BJ (cell line): ENCODE measurements around the gene HBD. TPM values are rescaled to one million over a fixed set of nuclear protein-coding genes. Genes with fewer than 3 reads are reported as not detected.
"Not testable (repeated sequence)": the region's sequence is repeated elsewhere in the genome, so short reads cannot be mapped to it uniquely, and the experiment has no call there.

Experiments
- CTCF ChIA-PET: fragments of 350-600 bp; formaldehyde crosslinking; extraction: SDS; loops from one replicate; lab custom pipeline; 2021; ENCODE audit warnings: antibody characterized with exemption, inconsistent platforms; lab: Yijun Ruan, JAX
- POLR2A ChIA-PET: fragments of 300-600 bp; sonication (Branson Sonifier 250); formaldehyde crosslinking; extraction: SDS; loops from one replicate; lab custom pipeline; 2021; ENCODE audit warnings: antibody characterized with exemption; lab: Charles Lee
- DNase-seq: peaks from one replicate; pipeline ENCODE4 v3.0.0-alpha.2; 2011; ENCODE audit warnings: low read depth
- H3K27me3 ChIP-seq: 2 replicates; pipeline ENCODE4 v1.6.0; 2011; ENCODE audit warnings: low read length; ENCODE audit not compliant: control insufficient read depth, insufficient read depth
- H3K36me3 ChIP-seq: 2 replicates; pipeline ENCODE4 v1.5.1; 2011; ENCODE audit warnings: low read length; ENCODE audit not compliant: control insufficient read depth, insufficient read depth
- H3K4me3 ChIP-seq: 2 replicates; pipeline ENCODE4 v1.5.1; 2011; ENCODE audit warnings: low read depth, mild to moderate bottlenecking, control low read depth, low read length
- polyA plus RNA-seq: library from polyadenylated mRNA; depleted of rRNA; stranded (reverse); fragments of >200 nt; gene quantifications from 2 replicates; pipeline ENCODE4 v1.2.3, GENCODE V29; 2011
- TF ChIP-seq, protein P1 (sequence below): IDR thresholded peaks from 2 replicates; pipeline ENCODE4 v1.5.1; 2011; ENCODE audit warnings: low read depth, mild to moderate bottlenecking, control low read depth, inconsistent platforms, low read length, moderate library complexity; ENCODE audit not compliant: insufficient read depth

HBD gene
- polyA plus RNA-seq, 1 experiment, result 1.0 TPM

DNA sequence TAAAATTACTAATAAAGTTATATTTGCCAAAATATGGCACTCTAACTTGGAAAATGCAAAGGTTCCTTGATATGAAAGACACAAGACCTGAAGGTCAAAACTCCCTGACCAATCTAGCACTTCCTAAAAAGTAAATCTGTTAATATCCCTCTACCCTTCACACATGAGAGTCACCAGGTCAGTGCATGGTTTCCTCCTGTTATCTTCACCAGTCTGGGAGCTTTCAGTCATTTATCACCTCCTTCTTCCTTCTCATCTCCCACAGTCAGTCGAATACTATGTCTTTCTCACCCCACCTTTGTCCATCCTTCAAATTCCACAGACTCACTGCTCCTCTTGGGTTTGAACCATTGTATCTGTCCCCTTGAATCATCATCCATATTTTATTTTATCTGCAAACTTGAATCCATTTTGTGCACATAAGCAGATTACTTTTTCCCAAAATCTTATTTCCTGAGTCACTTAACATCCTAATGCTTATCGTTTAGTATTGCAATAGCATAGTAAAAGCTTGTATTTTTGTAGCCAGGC, 32.8 kb upstream of the HBD start:
- no peak for DNase-seq
- no peaks in the 10 kb centered on the region for H3K27me3 ChIP-seq
- CTCF ChIA-PET, result no interaction called here
- TF ChIP-seq, protein P1, sequence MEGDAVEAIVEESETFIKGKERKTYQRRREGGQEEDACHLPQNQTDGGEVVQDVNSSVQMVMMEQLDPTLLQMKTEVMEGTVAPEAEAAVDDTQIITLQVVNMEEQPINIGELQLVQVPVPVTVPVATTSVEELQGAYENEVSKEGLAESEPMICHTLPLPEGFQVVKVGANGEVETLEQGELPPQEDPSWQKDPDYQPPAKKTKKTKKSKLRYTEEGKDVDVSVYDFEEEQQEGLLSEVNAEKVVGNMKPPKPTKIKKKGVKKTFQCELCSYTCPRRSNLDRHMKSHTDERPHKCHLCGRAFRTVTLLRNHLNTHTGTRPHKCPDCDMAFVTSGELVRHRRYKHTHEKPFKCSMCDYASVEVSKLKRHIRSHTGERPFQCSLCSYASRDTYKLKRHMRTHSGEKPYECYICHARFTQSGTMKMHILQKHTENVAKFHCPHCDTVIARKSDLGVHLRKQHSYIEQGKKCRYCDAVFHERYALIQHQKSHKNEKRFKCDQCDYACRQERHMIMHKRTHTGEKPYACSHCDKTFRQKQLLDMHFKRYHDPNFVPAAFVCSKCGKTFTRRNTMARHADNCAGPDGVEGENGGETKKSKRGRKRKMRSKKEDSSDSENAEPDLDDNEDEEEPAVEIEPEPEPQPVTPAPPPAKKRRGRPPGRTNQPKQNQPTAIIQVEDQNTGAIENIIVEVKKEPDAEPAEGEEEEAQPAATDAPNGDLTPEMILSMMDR, result no peak
- H3K4me3 ChIP-seq, result no peak overlapping the region
- POLR2A ChIA-PET, result no interaction called here
- H3K36me3 ChIP-seq, result no peaks in the 10 kb centered on the region

GRCh38 chr11:5266609-5267008, 32.3 kb upstream of the HBD start:
- CTCF ChIA-PET, result no interaction called here
- Histone ChIP-seq H3K4me3 (no peak overlapping the region), H3K36me3 (no peaks in the 10 kb centered on the region), H3K27me3 (no peaks in the 10 kb centered on the region)
- POLR2A ChIA-PET, result no interaction called here
- TF ChIP-seq, protein P1, result no peak
- DNase-seq, result no peak

- ChIA-PET CTCF (interaction anchor here (1.9 kb wide), 1 partner anchor 14 kb away, joined by 5 read pairs; no protein-coding TSS in a partner anchor), POLR2A (no interaction called here)
- Histone ChIP-seq H3K27me3 (no peaks in the 10 kb centered on the region), H3K4me3 (no peak overlapping the region), H3K36me3 (no peaks in the 10 kb centered on the region)
- TF ChIP-seq, protein P1, result no peak
- DNase-seq, result no peak
Observed at GRCh38 chr11:5265832-5266231, 31.5 kb upstream of the HBD start.

- POLR2A ChIA-PET, result interaction anchor here (0.6 kb wide), 1 partner anchor 9 kb away, joined by 3 read pairs; the partner anchor contains the start of gene HBG1
- H3K36me3 ChIP-seq, result no peaks in the 10 kb centered on the region
- TF ChIP-seq, protein P1, result no peak
- CTCF ChIA-PET, result no interaction called here
- no peaks in the 10 kb centered on the region for H3K27me3 ChIP-seq
- H3K4me3 ChIP-seq, result no peak overlapping the region
- no peak for DNase-seq
Observed at GRCh38 chr11:5258543-5259262, 24.4 kb upstream of the HBD start.

GRCh38 chr11:5257296-5257695, 23.0 kb upstream of the HBD start:
- POLR2A ChIA-PET, result no interaction called here
- Histone ChIP-seq H3K4me3 (no peak overlapping the region), H3K36me3 (no peaks in the 10 kb centered on the region), H3K27me3 (no peaks in the 10 kb centered on the region)
- no peak for DNase-seq
- CTCF ChIA-PET, result no interaction called here
- TF ChIP-seq, protein P1, result no peak

- POLR2A ChIA-PET, H3K36me3 ChIP-seq, H3K4me3 ChIP-seq, CTCF ChIA-PET, DNase-seq, H3K27me3 ChIP-seq: not testable (repeated sequence)
Observed at GRCh38 chr11:5254646-5255413, 20.5 kb upstream of the HBD start, which contains the start of gene HBG2. TSS of gene HBG2 (minus strand) at chr11:5254781. CDS start at chr11:5254728, 53 bp downstream.

- H3K36me3 ChIP-seq, DNase-seq, POLR2A ChIA-PET, H3K4me3 ChIP-seq, H3K27me3 ChIP-seq, CTCF ChIA-PET: not testable (repeated sequence)
Observed at GRCh38 chr11:5254023-5254422, 19.7 kb upstream of the HBD start.
